Measurements from ENCODE around the gene LYRM9.

LYRM9 gene

DNA sequence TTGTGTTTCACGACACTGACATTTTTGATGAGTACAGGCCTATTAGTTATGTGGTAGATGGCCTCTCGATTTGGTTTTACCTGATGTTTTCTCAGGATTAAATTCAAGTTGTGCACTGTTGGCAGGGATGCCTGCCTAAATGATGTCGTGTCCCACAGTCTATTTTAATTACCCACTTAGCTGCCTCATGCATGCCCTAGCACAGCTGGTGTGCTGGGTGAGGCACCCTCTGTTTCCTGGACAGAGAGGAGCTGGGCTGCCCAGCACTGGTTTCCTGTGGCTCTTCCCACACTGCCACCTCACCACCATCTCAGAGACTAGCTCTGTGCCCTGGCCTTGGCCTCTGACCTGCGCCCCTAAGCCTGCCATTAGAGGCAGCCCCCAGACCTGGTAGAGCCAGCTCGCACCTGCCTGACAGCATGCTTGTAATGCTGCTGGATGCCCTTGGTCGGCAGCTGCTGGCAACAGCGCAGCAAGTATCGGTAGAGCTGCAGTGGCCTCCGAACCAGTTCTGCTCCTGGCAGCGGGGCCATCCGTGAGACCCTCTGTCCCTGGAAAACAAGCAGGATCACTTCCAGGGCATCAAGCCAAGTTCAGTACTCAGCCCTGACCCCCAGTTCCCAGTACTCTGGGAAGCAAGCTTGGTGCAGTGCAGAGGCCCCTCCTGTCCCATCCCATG is 10.9 kb downstream of the LYRM9 start:
- no peak overlapping the region for H3K4me3 ChIP-seq (ENCODE audit: low read depth, low read length)
- no peak for DNase-seq (ENCODE audit: low read depth)

DNA sequence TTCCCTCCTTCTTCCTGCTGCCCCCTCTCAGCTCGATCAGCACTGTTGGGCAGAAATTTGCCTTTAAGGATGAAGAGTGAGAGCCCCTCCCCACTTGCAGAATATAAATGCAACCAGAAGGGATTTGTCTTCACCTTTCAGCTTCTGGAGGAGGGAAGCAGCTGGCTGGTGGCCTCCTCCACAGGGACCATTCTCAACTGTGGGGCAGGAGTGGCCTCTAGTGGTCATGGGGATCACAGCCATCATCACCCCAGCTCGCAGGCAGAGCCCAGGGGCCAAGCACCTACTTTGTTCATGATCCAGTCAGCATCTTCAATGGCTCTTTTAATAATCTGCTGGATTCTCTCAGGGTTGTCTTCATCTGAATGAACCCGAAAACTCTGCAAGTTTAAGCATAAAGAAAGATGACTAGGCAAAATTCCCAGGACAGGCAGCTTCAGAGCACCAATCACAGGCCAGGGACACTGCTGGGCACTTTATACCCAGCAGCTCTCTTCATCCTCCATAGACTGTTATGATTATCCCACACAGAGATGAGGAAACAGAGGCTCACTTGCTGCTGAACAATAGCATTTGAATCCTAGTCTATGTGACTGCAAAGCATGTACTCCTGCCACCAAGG is 13.1 kb downstream of the LYRM9 start:
- DNase-seq (ENCODE audit: low read depth): no peak
- no peak overlapping the region for H3K4me3 ChIP-seq (ENCODE audit: low read depth, low read length)

DNA sequence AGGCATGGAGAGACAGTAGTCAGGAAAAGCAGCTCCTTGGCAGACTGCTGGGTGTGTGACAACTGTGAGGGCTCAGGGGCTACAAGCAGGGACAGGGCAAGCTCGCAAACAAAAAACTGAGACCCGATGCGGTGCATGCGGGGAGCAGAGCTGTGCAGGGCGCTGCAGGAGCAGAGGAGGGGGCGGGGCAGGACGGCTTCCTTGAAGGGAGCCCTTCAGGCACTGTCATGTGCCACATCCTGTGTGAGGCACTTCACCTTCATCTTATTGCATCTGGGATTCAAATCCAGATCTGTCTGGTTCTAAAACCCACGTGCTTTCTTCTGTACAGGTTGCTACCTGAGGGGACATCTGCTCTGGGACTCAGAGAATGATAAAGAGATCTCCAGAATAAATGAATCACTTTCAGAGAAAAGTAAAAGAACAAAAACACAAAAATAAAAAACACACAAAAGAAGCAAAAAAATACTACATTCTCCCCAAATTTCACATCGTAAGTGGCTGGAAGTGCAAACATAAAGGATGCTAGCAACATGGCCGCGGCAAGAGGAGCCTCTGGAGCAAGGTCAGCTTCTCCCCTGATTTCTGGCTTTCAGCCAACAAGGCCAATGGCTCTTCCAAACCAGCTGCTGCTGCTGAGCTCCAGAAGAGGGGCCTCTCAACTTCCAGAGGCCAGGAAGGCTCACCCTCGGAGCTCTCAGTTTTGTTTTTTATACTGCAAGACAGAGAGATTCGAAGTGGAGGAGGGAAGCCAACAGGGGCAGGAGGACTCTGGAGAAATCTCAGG is 14.2 kb downstream of the LYRM9 start:
- DNase-seq (ENCODE audit: low read depth): no peak
- H3K4me3 ChIP-seq (ENCODE audit: low read depth, low read length): no peak overlapping the region

DNA sequence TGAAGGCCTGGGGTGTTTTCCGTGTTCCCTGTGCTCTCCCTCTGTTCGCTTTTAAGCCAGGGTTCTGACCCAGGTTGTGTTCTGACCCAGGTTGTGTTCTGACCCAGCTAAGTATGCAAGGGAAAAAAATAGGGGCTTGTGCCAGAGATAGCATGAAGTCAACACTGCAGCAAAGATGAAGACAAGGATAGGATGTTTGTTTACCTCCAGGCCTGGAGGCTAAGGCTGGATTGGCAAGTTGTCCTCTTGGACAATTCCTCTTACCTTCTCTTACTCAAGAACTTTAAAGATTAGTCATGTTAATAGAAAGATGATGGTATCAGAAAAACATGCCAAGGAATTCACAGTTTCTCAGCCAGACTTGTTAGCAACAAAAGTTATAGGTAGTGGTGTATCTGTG is 19.4 kb downstream of the LYRM9 start:
- no peak overlapping the region for H3K4me3 ChIP-seq (ENCODE audit: low read depth, low read length)
- DNase-seq (ENCODE audit: low read depth): no peak

DNA sequence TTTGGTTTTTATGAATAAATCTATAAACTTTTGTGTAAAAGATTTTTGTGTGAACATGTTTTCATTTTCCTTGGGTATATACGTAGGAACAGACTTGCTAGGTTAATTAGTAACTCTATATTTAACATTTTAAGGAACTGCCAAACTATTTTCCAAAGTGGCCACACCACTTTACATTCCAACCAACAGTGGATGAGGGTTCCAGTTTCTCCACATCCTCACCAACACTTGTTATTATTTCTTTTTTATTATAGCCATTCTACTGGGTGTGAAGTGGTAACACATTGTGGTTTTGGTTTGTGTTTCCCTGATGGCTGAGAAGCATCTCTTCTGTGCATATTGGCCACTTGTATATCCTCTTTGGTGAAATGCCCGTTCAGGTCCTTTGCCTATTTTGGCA is 20.0 kb downstream of the LYRM9 start:
- no peak for DNase-seq (ENCODE audit: low read depth)
- no peak overlapping the region for H3K4me3 ChIP-seq (ENCODE audit: low read depth, low read length)

DNA sequence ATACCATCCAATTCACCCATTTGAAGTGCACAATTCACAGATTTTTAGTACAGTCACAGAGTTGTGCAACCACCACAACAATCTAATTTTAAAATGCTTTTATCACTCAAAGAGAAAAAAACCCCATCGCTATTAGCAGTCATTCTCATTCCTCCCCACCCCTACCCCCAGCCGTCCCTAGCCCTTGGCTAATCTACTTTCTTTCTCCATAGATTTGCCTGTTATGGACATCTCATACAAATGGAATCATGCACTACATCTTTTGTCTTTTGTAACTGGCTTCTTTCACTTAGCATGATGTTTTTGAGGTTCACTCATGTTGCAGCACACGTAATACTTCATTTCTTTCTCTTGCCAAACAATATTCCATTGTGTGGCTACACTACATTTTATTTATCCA is 20.4 kb downstream of the LYRM9 start:
- DNase-seq (ENCODE audit: low read depth): no peak
- no peak overlapping the region for H3K4me3 ChIP-seq (ENCODE audit: low read depth, low read length)

DNA sequence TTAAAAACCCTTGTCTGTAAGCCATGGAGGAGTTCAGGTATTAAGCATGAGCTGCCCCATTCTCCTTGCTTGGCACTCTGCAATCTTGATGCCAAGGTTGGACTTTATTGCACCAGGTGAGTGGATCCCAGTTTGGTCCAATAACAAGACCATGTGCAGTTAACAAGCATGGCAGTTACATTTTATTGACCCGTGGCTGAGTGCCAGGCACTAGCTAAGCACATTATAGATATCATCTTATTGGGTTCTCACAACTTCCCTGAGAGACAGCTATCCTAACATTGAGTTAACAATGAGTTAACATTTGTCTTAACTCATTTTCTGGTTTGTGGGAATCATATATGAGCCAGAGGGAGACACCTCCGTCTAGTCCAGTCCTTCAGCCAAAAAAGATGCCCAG is 21.8 kb downstream of the LYRM9 start:
- DNase-seq (ENCODE audit: low read depth): no peak
- H3K4me3 ChIP-seq (ENCODE audit: low read depth, low read length): no peak overlapping the region

DNA sequence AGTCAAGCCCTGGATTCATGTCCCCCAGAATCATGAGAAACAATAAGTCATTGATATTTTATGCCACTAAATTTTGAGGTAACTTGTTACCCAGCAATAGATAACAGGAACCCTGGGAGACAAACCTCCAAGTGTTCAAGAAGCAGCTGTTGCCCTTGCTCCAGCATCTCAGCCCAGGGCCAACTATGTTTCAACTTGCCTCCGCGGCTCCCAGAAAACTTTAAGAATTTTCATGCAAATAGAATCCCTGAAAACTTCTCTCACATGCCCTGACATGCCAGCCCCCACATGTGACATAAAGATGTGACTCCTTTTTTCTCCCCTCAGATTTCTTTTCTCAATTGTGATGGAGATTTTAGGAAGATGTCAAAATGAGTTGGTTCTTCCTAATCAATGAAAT is 22.8 kb downstream of the LYRM9 start:
- H3K4me3 ChIP-seq (ENCODE audit: low read depth, low read length): no peak overlapping the region
- DNase-seq (ENCODE audit: low read depth): no peak

DNA sequence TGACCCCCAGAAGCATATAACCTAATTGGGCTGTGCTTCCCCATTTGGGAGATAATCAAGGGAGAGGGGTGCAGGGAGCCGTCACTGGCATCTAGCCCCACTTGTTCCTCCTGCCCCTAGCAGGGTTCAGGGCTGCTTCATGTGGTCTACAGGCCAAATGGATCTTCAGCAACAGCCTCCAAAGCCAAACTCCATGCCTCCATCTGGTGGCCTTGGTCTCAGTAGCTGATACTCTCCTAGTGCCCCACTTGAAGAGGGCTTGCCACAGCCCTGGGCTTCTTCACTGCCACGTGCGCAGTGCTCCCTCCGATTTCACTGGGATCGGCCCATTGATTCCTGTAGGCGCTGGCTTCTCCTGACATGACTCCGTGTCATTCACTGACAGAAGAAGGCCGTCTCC is 24.6 kb downstream of the LYRM9 start:
- DNase-seq (ENCODE audit: low read depth): no peak
- no peak overlapping the region for H3K4me3 ChIP-seq (ENCODE audit: low read depth, low read length)

DNA sequence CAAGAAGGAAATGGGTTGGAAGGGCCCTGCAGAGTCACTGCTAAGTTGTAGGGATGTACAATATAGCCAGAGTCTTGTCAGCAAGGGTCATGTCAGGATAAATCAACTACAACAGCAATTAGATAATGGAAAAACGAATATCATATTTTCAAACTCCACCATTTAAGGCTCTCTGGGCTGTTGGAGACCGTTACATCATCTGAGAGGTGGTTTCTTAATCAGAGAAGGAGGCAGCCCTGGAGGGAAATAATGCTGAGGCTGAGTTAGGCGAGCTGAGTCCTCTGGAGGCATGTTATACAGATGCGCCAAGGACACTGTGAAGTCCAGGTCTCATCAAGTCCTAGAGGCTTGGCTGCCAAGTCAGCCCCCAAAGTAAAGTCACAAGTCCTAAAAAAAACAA is 30.3 kb downstream of the LYRM9 start:
- DNase-seq (ENCODE audit: low read depth): no peak
- no peak overlapping the region for H3K4me3 ChIP-seq (ENCODE audit: low read depth, low read length)

DNA sequence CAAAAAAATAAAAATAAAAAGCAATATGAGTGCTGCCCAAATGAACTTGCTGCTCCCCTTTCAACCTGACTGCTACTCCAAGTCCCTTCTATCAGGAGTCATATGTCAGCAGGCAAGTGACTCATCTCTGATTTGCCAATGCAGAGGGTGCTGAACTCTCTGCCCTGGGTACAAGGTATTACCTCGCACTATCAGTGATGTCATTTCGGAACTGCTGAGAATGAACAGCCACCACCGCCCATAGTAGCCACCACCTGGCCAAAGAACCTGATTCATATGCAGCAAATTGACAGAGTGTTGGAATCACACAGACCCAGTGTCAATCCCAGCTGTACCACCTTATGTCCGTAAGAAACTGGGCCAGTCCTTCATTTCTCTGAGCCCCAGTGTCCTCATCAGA is 31.2 kb downstream of the LYRM9 start:
- no peak overlapping the region for H3K4me3 ChIP-seq (ENCODE audit: low read depth, low read length)
- DNase-seq (ENCODE audit: low read depth): no peak

DNA sequence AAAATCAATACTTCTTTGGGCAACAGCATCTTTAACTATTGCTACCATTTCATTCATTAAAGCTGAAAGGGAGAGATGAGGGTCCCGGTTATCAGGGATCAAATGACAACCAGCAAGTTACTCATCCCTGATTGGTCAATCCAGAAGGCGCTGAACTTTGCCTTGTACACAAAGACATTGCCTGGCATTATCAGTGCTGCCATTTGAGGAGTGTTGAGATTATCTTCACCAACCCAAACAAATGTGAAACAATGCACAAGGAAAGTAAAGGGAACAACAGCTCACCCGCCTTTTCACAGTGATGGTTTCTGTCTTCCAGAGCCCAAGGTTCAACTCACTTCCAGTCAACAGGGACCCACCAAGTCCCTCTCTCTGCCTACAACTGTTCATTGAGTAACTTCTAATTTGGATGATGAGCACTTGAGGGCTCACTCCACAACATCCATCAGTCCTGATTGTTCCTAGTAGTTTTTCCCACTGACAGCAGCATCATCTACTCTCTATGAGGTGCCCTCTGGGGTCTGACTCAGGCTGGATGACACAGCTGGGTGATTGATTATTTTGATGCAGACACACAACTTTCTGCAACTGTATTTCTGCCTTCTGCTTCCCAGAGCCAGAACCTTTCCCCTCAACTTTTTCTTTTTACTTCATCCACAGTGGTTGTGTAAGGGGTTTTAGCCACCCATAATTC is 32.0 kb downstream of the LYRM9 start:
- no peak overlapping the region for H3K4me3 ChIP-seq (ENCODE audit: low read depth, low read length)
- DNase-seq (ENCODE audit: low read depth): no peak

DNA sequence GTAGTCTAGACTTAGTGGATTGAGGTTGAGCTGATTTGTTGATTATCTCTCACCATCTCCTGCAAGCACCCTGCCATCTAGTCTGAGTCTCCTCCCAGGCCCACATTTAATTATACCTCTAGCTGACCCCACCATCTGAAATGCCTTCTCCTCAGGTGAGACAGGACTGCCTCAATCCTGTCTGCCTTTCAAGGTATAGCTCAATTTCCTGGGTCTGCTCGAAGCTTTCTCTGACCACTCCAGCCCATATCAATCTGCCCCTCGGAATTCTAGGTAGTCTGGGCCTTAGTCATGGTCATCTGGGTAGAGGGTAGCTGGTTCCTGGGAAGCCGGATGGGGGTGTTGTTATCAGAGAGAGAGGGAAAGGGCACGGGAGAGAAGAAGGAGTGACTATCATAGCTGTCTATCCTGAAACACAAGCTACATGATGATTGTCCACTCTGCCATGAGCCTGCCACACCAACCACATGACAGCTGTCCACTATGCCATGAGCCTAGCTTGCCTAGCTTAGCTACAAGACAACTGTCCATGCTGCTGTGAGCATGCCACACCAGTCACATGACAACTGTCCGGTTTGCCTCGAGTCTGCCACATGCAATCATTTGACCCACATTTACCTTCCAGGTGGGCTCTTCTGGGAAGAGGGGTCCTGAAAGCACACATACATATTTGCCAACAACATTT is 34.4 kb downstream of the LYRM9 start:
- H3K4me3 ChIP-seq (ENCODE audit: low read depth, low read length): no peak overlapping the region
- no peak for DNase-seq (ENCODE audit: low read depth)

DNA sequence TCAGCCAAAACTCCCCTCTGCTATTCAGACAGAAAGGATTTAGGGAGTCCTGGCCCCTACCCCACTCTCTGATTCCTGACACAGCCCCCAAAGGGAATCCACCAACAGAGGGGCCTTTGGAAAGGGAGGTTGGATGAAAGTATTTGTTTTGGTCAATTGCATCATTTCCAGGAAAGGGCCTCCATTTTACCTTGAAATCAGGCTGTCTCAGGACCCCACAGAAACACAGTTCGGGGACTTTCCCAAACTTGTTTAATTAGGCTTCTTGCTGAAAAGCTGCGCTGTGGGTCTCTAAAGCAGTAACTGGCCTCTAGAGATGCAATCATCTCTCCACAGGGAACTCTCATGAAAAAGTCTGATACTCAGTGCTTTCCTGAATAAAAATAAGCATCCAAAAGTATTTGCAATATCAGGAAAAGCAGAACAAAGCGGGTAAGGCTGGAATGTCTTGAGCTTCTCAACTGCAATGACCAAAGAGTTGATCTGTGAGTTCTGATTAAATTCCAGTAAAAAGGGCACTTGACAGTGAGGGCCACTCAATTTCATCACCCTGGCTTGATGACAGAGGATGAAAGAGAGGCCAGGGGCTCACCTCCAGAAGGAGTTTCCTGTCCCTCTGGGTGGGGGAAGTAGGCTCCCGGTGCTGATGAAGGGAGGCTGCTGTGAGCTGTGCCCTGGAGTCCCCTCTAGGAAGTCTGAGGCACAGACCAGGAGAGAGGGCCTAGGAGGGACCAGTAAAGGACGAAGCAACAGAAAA is 36.3 kb downstream of the LYRM9 start:
- H3K4me3 ChIP-seq (ENCODE audit: low read depth, low read length): no peak overlapping the region
- DNase-seq (ENCODE audit: low read depth): no peak

DNA sequence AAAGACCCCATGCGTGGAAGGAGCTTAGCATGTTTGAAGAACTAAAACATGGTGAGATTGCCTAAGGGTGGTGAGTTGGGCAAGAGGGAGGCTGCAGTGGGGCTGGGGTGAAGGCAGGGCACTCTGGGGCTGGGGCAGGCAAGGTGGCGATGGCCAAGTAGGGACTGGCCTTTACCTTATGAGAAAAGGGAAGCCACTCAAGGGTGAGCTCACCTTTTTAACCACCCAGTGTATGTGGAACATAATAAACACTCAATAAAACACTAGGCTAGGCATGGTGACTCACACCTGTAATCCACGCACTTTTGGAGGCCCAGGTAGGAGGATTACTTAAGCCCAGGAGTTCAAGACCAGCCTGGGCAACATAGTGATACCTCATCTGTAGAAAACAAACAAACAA is 37.7 kb downstream of the LYRM9 start:
- DNase-seq (ENCODE audit: low read depth): no peak
- H3K4me3 ChIP-seq (ENCODE audit: low read depth, low read length): no peak overlapping the region

DNA sequence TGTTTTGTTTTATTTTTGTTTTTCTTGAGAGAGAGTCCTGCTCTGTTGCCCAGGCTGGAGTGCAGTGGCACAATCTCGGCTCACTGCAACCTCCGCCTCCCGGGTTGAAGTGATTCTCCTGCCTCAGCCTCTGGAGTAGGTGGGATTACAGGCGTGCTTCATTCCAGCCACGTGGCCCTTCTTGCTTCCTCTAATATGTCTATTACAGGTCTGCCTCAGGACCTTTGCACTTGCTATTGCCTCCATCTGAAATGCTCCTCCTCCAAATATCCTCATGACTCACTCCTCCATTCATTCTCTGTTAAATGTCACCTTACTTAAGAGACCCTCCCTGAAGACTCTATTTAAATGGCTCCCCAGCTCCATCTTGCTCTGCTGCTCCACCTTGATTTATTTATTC is 39.0 kb downstream of the LYRM9 start:
- H3K4me3 ChIP-seq (ENCODE audit: low read depth, low read length): no peak overlapping the region
- no peak for DNase-seq (ENCODE audit: low read depth)

DNA sequence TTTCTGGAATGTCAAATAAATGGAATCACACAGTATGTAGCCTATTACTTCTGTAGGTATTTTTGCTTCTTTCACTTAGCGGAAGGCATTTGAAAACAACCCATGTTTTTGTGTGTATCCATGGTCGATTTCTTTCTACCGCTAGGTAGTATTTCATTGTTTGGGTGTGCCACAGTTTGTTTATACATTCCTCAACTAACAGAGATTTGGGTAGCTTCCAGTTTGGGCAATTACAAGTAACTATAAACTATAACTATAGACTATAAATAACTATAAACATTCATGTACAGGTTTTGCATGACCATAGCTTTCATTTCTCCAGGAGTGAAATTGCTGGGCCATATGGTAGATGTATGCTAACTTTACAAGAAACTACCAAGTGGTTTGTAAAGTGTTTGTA is 40.1 kb downstream of the LYRM9 start:
- H3K4me3 ChIP-seq (ENCODE audit: low read depth, low read length): no peak overlapping the region
- DNase-seq (ENCODE audit: low read depth): no peak

DNA sequence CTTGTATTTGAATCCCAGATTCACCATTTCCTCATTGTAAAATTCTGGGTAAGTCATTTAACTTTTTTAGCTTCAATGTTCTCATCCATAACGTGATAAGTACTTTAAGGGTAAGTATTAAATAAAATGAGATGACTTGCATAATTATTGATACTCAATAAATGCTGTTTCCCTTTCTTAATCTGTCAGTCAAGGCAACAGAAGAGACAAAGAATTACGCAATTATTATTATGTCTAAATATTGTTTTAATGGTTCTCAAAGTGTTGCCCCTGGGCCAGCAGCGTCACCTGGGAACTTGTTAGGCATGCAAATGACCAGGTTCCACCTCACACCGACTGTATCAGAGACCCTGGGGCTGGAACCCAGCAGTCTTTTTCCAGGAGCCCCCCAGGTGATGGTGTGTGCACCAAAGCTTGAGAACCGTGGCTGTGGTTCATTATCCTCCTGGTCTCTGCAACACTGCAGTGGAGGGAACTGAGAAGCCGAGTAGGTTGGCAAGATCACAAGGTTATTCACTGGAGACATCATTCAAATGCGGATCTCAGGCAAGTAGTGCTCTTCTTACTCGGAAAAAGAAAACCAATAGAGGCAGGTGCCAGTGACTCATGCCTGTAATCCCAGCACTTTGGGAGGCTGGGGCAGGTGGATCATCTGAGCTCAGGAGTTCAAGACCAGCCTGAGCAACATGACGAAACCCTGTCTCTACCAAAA is 43.5 kb downstream of the LYRM9 start:
- no peak for DNase-seq (ENCODE audit: low read depth)
- no peak overlapping the region for H3K4me3 ChIP-seq (ENCODE audit: low read depth, low read length)

DNA sequence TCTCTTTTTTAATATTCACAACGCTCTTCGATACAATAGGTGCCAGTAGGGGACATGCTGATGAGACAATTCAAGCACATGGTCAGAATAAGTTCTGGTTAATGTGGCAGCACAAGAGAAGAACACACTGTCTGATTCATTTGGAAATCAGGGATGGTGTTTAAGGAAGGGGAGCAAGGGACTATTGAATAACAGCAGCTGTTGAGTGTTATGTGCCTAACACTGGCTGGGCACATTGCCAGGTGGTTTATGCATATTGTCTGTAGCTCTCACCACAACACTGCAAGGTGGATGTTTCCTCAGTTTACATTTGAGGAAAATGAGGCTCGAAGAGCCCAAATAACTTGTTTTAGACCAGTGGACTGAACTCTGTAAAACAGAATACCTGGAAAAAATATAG is 44.2 kb downstream of the LYRM9 start:
- no peak for DNase-seq (ENCODE audit: low read depth)
- H3K4me3 ChIP-seq (ENCODE audit: low read depth, low read length): no peak overlapping the region
